GM19455 (cell line): ENCODE measurements around the gene EMP2.
"Not testable (repeated sequence)": the region's sequence is repeated elsewhere in the genome, so short reads cannot be mapped to it uniquely, and the experiment has no call there.

Experiments used
- ATAC-seq: cut with Tn5 transposase; IDR thresholded peaks from one replicate; pipeline ENCODE4 v1.9.1; 2021; ENCODE audit not compliant: unreplicated experiment

EMP2 gene

DNA sequence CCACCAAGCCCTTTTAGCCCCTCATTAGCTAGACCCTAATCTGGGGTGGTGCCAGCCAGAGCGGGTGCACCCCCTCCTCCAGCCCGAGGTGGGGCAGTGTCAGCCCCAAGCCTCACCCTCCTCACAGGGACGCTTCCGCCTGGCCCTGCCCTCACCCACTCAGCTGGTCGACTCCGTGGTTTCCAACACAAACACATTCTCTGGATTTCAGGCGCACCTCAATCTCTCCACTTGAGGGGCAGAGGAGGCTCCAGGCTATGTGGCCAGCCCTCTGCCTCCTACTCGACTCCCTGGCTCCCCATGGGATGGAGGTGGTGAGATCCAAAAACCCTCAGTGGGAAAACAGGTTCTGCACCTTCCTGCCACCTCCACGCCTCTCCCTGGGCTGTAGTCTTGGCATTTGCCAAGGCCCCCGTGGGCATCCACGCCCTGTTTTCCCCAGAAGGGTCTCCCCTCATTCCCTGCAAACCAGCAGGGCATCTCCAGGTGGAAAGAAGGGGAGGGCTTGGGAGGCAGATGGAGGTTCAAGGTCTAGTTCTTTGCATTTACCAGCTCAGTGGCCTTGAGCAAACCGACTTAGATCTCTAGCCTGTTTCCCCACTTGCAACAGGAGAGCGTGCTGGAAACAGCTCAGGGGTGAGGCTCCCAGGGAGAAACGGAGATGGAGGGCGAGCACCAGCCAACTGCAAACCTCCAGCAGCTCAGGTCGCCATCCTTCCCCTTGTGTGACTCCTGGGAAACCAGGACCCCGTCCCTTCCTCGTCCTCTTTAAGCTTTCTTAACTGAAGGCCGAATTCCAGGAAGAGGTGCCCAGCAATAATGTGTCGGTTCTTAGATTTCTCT lies 1.7 kb downstream of the EMP2 start:
- ATAC-seq = no peak

GRCh38 chr16:10577305-10578202 lies 2.8 kb downstream of the EMP2 start:
- ATAC-seq = no peak

DNA sequence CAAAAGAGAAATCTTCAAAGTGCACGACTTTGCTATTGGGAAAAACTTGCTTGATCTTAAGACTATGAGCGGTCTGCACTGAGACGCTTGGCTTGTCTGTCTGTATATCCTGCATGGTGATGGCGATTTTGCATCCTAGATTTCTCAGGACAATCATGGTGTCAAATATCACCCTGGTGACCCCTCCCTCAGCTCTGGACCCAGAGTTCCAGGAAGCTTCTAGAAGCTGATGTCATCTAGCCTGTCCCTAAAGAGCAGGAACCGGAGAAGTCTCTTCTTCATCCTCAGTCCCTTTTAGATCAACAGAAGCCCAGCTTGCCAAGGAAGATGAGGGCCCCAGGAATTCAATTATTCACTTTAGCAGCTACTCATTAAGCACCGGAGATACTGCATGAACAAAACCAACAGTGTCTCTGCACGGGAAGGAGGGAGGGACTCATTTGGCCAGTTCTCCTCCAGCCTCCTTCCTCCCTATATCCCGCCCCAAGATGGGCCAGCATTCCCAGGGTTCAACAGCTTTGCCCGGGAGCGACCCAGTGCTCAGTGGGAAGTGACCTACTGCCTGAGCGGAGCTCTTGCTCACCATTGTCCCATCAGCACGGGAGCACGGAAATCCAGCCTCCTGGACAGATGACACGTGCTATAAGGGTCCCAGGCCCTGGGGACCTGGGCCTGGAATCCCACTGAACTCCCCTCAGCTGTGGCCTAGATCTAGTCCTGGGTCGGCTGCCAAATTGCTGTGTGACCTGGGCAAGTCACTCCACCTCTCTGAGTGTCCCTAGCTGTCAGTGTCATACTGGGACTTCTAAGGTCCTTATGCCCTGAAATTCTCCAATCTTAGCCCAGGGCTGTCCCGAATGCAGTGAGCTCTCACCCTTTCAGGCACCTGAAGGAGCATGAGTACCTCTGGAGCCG lies 3.8 kb downstream of the EMP2 start:
- no peak for ATAC-seq

DNA sequence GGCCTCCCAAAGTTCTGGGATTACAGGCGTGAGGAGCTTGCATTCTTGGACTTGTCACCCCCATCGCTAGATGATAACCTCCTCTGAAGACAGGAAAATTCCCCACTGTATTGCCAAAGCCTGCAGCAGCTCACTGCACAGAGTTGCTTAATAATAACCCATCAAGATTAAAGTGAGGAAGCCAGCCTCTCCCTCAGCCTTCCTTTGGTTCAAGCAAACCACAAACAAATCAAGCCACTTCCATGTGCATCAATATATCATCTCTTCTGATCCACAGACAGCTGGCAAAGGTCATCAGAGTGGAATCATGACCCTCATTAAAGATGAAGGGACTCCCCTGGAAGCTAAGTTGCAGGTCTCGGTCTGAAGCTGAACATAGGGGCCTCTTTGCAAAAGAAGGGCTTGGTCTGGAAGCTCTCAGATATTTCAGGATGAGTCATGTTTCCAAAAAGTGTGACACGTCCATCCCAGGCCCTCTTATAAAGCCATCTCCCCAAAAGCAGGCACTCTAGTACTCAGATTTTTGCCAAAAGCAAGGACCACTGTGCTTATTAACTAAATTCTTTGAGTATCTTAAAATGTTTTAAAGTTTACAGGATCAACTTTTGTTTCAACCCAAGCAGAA lies 4.8 kb downstream of the EMP2 start:
- ATAC-seq = no peak

- no peak for ATAC-seq
These were observed 7.8 kb downstream of the EMP2 start for GRCh38 chr16:10572611-10573010.

DNA sequence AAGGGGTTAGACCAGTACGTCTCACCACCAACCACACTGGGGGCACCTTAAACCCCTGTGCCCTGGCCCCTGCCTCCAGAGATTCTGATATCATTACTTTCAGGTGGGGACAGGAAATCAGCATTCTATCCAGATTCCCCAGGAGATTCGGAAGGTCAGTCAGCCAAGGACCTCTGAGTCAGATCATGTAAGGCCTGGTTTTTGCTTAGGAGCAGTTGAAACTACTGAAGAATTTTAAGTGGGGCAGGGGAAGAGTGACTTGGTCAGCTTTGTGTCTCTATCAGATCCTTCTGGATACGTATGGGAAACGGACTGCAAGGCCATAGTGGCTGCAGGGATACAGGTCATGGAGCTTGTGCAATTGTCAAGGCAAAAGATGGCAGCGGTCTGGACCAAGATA lies 9.0 kb downstream of the EMP2 start:
- no peak for ATAC-seq

GRCh38 chr16:10569621-10570020 lies 10.8 kb downstream of the EMP2 start:
- no peak for ATAC-seq

DNA sequence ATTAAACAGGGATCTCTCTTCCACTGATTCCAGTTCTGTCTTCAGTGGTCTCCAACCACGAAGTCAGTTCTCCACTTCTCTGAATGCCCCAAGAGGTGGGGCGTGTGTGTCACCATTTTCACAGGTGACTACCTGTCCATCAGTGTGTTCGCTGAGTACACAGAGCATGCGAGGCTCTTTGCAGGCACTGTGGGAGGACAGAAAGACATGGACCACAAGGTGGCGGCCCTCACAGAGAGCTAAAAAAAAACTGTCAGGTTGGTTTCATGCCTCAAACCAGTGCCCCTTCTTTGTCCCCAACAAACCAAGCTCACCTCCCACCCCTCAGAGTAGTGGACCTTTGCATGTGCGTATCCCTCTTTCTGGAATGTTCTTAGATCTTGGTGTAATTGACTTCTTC lies 13.8 kb downstream of the EMP2 start:
- no peak for ATAC-seq

DNA sequence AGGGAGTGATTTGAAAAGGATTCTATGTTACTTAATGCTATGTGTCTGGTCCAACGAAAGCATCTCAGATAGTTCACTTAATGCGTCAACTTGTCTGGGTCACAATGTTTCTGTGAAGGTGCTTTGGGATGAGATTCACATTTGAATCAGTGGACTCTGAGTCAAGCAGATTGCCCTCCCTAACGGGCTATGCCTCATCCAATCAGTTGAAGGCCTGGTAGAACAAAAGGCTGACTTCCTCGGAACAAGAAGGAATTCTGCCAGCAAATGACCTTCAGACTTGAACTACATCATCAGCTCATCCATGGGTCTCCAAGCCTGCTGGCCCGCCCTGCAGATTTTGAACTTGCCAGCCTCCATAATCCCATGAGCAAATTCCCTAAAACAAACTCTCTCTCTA lies 15.2 kb downstream of the EMP2 start:
- ATAC-seq = no peak

DNA sequence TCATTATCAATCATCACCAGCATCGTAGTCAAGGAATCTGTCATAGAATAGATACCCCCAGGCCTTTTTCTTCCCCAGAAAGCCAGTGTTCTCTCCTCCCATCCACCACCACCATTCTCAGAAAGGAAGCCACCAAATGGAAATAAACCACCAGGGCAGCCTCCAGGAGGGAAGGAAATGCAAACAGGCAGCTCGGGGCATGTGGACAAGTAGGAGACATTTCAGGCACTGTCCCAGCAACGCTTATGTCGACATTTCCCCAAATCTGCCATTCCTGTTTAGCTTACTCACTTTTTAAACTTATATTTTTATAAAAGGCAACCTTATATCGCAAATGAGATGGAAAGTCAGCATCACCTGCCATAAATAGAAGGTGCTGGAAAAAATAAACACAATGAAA lies 15.8 kb downstream of the EMP2 start:
- no peak for ATAC-seq

- ATAC-seq = no peak
These were observed 18.0 kb downstream of the EMP2 start for GRCh38 chr16:10562361-10562899.

DNA sequence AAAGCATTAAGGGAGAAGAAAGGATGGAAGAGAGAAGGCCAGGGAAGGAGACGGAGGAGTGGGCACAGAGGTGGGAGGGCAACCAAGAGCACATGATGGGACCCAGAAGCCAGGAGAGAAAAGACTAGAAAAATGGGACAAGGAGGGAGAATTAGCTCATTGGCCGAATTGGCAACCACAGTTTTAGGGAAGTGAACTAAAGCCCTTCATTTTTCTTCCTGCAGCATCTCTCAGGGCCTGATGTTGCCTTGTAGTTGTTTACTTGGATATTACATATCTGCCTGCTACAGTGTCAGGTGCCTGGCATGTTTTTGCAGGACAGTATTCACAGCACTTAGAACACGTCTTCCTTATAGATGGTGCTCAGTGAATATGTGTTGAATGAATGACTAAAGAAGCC lies 19.0 kb downstream of the EMP2 start:
- no peak for ATAC-seq

- no peak for ATAC-seq
These were observed 19.4 kb downstream of the EMP2 start for GRCh38 chr16:10561001-10561400.

- not testable (repeated sequence) for ATAC-seq
These were observed 20.6 kb downstream of the EMP2 start for GRCh38 chr16:10559792-10560191.

DNA sequence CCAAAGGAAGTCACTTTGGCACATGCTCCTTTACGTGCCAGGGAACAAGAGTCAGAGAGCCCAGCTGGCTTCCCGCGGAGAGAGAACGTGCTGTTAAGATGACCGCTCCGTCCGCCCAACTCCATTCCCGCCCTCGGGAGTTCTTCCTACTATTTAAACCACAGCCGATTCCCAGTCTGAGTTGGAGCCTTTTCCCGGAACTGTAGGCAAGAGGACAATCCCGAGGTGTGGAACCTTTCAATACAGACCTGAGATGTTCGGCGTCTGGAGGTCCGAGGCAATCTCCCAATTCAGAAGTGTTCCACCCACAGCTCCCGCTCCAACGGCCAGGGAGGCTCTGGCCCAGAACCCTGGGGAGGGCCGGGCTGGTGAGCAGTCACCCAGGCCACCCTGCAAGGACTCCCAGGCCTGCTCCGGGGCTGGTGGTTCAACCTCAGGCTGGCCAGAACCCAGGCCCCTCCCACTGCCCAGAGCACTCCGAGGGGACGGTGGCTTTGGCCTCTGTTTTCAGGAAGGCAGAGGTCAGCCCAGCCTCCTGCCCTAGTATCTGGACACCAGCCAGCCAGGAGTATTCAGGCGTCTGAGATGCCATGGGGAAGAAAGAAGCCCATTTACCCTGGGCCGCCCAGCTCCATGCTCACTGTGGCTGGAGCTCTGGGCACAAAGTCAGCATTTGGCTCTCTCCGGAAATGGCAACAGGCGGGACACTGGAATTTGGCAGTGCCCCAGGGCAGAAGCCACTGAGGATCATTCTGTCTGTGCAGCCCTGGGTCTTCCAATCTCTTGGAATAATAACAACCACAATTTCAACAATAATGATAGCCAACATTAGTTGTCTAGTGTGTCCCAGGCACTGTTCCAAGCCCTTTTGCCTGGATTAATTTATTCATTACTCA lies 21.4 kb downstream of the EMP2 start:
- ATAC-seq = no peak

DNA sequence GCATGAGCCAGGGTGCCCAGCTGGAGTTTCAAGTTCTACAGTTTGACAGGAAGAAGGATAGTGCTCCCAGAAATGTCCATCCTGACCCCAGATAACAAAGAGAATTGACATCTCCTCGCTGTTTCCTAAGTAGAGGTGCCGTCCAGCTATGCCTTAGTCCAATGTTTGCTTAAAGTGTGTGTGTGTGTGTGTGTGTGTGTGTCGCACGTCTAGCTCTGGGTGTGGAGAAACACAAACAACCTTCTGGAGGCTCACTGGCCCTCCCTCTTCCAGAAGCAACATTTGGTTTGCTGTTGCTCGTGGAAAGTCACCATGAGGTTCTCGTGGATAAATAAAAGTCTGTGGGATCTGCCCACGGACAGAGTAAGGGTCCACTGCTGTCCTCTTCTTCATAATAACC lies 22.1 kb downstream of the EMP2 start:
- ATAC-seq = no peak

- ATAC-seq = no peak
These were observed 22.6 kb downstream of the EMP2 start for GRCh38 chr16:10557750-10558149.

DNA sequence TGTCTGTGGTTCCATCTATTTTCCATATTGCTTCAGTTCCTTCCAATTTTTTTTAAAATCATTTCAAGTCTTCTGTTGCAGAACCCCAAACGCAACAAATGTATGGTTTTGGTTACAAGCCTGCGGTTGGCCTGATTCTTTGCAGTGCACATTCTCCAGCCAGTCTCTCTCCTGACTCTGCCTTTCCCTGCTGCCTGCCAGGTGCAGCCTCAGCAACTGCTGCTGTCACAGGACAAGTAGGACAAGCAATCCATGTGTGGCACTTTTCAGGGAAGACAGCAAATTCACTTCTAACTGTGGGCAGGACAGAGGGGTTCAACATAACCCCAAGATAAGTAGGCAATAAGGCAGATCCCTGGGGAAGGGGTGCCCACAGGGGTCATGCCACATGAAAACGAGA lies 24.2 kb downstream of the EMP2 start:
- ATAC-seq = no peak

DNA sequence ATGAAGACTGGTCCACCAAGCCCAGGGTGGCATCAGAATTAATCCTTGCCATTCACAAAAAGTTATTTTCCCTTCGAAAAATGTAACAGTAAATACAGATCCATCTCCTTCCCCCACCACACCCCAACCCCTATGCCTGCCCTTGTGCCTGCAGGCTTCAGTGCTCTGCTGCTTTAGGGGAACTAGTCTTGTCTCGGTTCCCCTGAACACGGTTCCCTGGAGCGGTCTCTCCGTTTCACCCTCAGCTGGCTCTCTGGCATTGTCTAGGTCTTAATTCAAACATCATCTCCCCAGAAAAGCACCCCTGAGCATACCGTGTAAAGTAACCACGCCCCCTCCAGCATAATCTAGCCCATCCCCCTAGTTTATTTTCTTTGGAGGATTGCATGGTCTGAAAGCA lies 25.8 kb downstream of the EMP2 start:
- ATAC-seq = no peak
